H1 (cell line): Measurements from ENCODE around the gene PPARD. TPM values are rescaled to one million over a fixed set of nuclear protein-coding genes. Genes with fewer than 3 reads are reported as not detected.

Experiments used
- E2F6 ChIP-seq: IDR thresholded peaks from 2 replicates; pipeline ENCODE4 v1.6.1; 2012; ENCODE audit warnings: inconsistent platforms
- HDAC6 ChIP-seq: IDR thresholded peaks from one replicate; pipeline ENCODE4 v1.7.1; 2012; ENCODE audit warnings: low read depth, mild to moderate bottlenecking, inconsistent platforms, low read length, moderate library complexity
- RAD21 ChIP-seq, 2 experiments: IDR thresholded peaks in 1 of 2; conservative IDR thresholded peaks in 1 of 2; 2 replicates each; pipeline ENCODE4 v1.6.1; 2011; ENCODE audit warnings: low read depth in 2 of 2, low read length in 2 of 2, improper control_type of control experiment in 1 of 2, inconsistent platforms in 1 of 2, mild to moderate bottlenecking in 1 of 2, moderate library complexity in 1 of 2
- polyA plus RNA-seq, 7 experiments: library from polyadenylated mRNA; depleted of rRNA in 3 of 7; stranded (reverse) in 5 of 7; unstranded in 2 of 7; fragments of >200 nt in 5 of 7; fragments of 200-250 nt in 2 of 7; gene quantifications; 1 replicate in 5 of 7; 2 replicates in 1 of 7; 4 replicates in 1 of 7; pipeline versions ENCODE4 v1.2.1 to v1.2.3, GENCODE V29; 2011 to 2013; ENCODE audit warnings: missing spikeins in 2 of 7, mixed read lengths in 2 of 7
- total RNA-seq: library from RNA; stranded (reverse); fragmentation: NEBNext Ultra II Directional; extraction: Animal tissue kit (Norgen Biotek cat#: 25700); gene quantifications from 2 replicates; pipeline ENCODE4 v1.2.1, GENCODE V29; 2021
- TF ChIP-seq, protein P1 (sequence below): IDR thresholded peaks from 2 replicates; pipeline ENCODE4 v1.6.1; 2011; ENCODE audit warnings: low read depth, mild to moderate bottlenecking, low read length; ENCODE audit not compliant: insufficient read depth
- TF ChIP-seq, protein P2 (sequence below), 3 experiments: IDR thresholded peaks; 1 replicate in 2 of 3; 2 replicates in 1 of 3; pipeline versions ENCODE4 v1.5.1 to v1.6.1; 2011; ENCODE audit warnings: low read length in 3 of 3, mild to moderate bottlenecking in 3 of 3, inconsistent platforms in 2 of 3, low read depth in 1 of 3, moderate library complexity in 1 of 3; ENCODE audit not compliant: insufficient read depth in 1 of 3; ENCODE audit errors: control extremely low read depth in 1 of 3

PPARD gene
- total and polyA plus RNA-seq, 2 of the 8 experiments (the other 6 are each of a cell fraction or from before 2014, with no cell fraction given) = 14.6 to 14.9 TPM

GRCh38 chr6:35427435-35427834, 85.1 kb downstream of the PPARD start (continued):
- no peak for TF ChIP-seq RAD21 (IDR thresholded peaks at IDR 0.05 in 1 of 2, conservative IDR thresholded peaks at IDR 0.05 in 1 of 2; ENCODE audit: low read depth in 2 of 2, low read length in 2 of 2)
- TF ChIP-seq E2F6 = no peak
- TF ChIP-seq HDAC6 = no peak
- TF ChIP-seq, protein P1, sequence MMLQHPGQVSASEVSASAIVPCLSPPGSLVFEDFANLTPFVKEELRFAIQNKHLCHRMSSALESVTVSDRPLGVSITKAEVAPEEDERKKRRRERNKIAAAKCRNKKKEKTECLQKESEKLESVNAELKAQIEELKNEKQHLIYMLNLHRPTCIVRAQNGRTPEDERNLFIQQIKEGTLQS = no peak
- TF ChIP-seq, protein P2, sequence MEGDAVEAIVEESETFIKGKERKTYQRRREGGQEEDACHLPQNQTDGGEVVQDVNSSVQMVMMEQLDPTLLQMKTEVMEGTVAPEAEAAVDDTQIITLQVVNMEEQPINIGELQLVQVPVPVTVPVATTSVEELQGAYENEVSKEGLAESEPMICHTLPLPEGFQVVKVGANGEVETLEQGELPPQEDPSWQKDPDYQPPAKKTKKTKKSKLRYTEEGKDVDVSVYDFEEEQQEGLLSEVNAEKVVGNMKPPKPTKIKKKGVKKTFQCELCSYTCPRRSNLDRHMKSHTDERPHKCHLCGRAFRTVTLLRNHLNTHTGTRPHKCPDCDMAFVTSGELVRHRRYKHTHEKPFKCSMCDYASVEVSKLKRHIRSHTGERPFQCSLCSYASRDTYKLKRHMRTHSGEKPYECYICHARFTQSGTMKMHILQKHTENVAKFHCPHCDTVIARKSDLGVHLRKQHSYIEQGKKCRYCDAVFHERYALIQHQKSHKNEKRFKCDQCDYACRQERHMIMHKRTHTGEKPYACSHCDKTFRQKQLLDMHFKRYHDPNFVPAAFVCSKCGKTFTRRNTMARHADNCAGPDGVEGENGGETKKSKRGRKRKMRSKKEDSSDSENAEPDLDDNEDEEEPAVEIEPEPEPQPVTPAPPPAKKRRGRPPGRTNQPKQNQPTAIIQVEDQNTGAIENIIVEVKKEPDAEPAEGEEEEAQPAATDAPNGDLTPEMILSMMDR (IDR thresholded peaks at IDR 0.05; ENCODE audit: control extremely low read depth in 1 of 3, insufficient read depth in 1 of 3, low read depth in 1 of 3, low read length in 3 of 3) = no peak
